Loucy (cell line): Measurements from ENCODE around the gene GGACT.

Source experiments
- H2AFZ ChIP-seq: fragments of 200-600 bp; sonication (generic); 2 replicates; pipeline ENCODE4 v1.6.0; 2016; ENCODE audit warnings: antibody characterized with exemption, mild to moderate bottlenecking, low read length, moderate library complexity
- H3F3A ChIP-seq: fragments of 200-600 bp; 2 replicates; pipeline ENCODE4 v1.6.0; 2016; ENCODE audit warnings: antibody characterized with exemption, low read depth, mild to moderate bottlenecking
- H3K27me3 ChIP-seq: fragments of 200-600 bp; sonication (generic); 2 replicates; pipeline ENCODE4 v1.6.1; 2014; ENCODE audit warnings: low read length, mild to moderate bottlenecking; ENCODE audit not compliant: insufficient read depth, poor library complexity, severe bottlenecking
- H3K36me3 ChIP-seq: fragments of 200-600 bp; sonication (generic); 2 replicates; pipeline ENCODE4 v1.6.1; 2016; ENCODE audit warnings: low read length; ENCODE audit not compliant: insufficient read depth
- H3K4me1 ChIP-seq: fragments of 200-600 bp; sonication (generic); 2 replicates; pipeline ENCODE4 v1.5.1; 2014; ENCODE audit warnings: low read length, mild to moderate bottlenecking; ENCODE audit not compliant: insufficient read depth, poor library complexity, severe bottlenecking
- H3K4me2 ChIP-seq: fragments of 200-600 bp; sonication (generic); 2 replicates; pipeline ENCODE4 v1.6.0; 2014; ENCODE audit warnings: antibody characterized with exemption, low read length, low read depth, mild to moderate bottlenecking; ENCODE audit not compliant: poor library complexity, severe bottlenecking
- H3K4me3 ChIP-seq: fragments of 200-600 bp; sonication (generic); 2 replicates; pipeline ENCODE4 v1.5.1; 2014; ENCODE audit warnings: low read length, mild to moderate bottlenecking, mixed read lengths; ENCODE audit not compliant: poor library complexity, severe bottlenecking
- H3K79me2 ChIP-seq: fragments of 200-600 bp; sonication (generic); 2 replicates; pipeline ENCODE4 v1.6.1; 2014; ENCODE audit warnings: low read length; ENCODE audit not compliant: insufficient read depth
- H3K9ac ChIP-seq: fragments of 200-600 bp; sonication (generic); 2 replicates; pipeline ENCODE4 v1.6.0; 2014; ENCODE audit warnings: mild to moderate bottlenecking, low read depth, low read length, moderate library complexity; ENCODE audit not compliant: poor library complexity, severe bottlenecking
- H3K9me2 ChIP-seq: fragments of 200-600 bp; sonication (generic); replicated peaks from 2 replicates; pipeline ENCODE4 v1.6.1; 2016; ENCODE audit warnings: low read depth, low read length, mixed read lengths
- H3K9me3 ChIP-seq: fragments of 200-600 bp; sonication (generic); 2 replicates; pipeline ENCODE4 v1.6.1; 2014; ENCODE audit warnings: mild to moderate bottlenecking, antibody characterized with exemption, low read length, low read depth; ENCODE audit not compliant: insufficient read depth
- H4K20me1 ChIP-seq: fragments of 200-600 bp; sonication (generic); 2 replicates; pipeline ENCODE4 v1.6.0; 2014; ENCODE audit warnings: antibody characterized with exemption, low read length, mild to moderate bottlenecking; ENCODE audit not compliant: insufficient read depth, poor library complexity, severe bottlenecking
- CTCF ChIP-seq: fragments of 200-600 bp; sonication (generic); conservative IDR thresholded peaks from 2 replicates; pipeline ENCODE4 v1.5.1; 2014; ENCODE audit warnings: mild to moderate bottlenecking, antibody characterized with exemption, low read length
- EZH2phosphoT487 ChIP-seq: fragments of 200-600 bp; IDR thresholded peaks from 2 replicates; pipeline ENCODE4 v1.6.1; 2018; ENCODE audit warnings: antibody characterized with exemption, mild to moderate bottlenecking, moderate library complexity, borderline replicate concordance

The GGACT gene

DNA sequence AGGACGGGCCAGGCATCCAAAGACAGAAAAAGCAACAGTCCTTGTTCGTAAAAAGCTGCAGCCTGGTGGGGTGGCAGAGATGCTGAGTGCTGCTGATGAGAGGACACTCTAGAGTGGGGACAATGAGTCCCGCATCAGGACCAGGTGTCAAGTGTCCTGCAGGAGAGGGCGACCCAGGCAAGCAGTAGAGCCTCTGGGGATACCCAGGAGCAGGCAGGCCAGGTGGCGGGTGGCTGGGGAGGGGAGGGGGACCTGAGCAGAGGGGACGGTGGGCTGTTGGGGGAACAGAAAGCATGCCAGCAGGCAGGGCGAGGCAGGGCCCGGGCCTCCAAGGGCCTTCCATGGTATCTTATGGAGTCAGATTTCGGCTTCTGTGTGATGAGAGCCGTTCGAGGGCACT lies 35.8 kb downstream of the GGACT start:
- Histone ChIP-seq H3K4me3 (no peak overlapping the region), H3K27me3 (no peaks in the 10 kb centered on the region), H3F3A (no peaks in the 10 kb centered on the region), H4K20me1 (no peaks in the 10 kb centered on the region), H3K9me2 (no peaks in the 10 kb centered on the region), H3K36me3 (no peaks in the 10 kb centered on the region), H2AFZ (no peak overlapping the region), H3K4me1 (no peaks in the 10 kb centered on the region), H3K9ac (no peak overlapping the region), H3K9me3 (no peaks in the 10 kb centered on the region), H3K4me2 (no peak overlapping the region), H3K79me2 (no peaks in the 10 kb centered on the region)
- TF ChIP-seq CTCF (no peak), EZH2phosphoT487 (no peak)

GRCh38 chr13:100549316-100549715 lies 39.3 kb downstream of the GGACT start:
- no peaks in the 10 kb centered on the region for H3K9me3 ChIP-seq
- H4K20me1 ChIP-seq: no peaks in the 10 kb centered on the region
- H3K4me1 ChIP-seq: no peaks in the 10 kb centered on the region
- H3K4me3 ChIP-seq: no peak overlapping the region
- H3K9ac ChIP-seq: no peak overlapping the region
- H3K27me3 ChIP-seq: no peaks in the 10 kb centered on the region
- no peak overlapping the region for H2AFZ ChIP-seq
- H3K79me2 ChIP-seq: no peaks in the 10 kb centered on the region
- no peaks in the 10 kb centered on the region for H3K36me3 ChIP-seq
- no peaks in the 10 kb centered on the region for H3F3A ChIP-seq
- H3K4me2 ChIP-seq: no peak overlapping the region
- no peaks in the 10 kb centered on the region for H3K9me2 ChIP-seq
- no peak for TF ChIP-seq CTCF
- TF ChIP-seq EZH2phosphoT487: no peak

DNA sequence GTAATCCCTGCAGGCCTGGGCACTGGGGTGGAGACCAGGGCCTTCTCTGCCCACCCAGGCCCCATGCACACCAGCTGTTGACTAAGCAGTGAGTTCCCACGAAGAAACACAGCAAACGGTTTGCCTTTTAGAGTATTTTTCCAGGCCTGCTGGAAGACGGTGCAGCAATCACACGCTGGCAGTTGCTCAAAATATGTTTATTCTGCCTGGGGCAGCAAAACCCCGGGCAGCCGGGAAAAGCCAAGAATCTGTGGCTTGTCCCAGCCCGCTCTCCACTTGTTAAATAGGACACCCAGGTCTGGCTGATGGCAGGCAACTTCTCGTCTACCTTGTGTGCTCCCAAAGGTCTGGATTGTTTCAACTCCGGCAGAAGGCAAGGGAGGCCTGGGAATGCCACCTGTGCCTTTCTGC lies 40.8 kb downstream of the GGACT start:
- H3K4me1 ChIP-seq: no peaks in the 10 kb centered on the region
- no peak overlapping the region for H3K4me2 ChIP-seq
- no peak overlapping the region for H3K9ac ChIP-seq
- no peaks in the 10 kb centered on the region for H3K9me3 ChIP-seq
- H3K36me3 ChIP-seq: no peaks in the 10 kb centered on the region
- H4K20me1 ChIP-seq: no peaks in the 10 kb centered on the region
- H3F3A ChIP-seq: no peaks in the 10 kb centered on the region
- H2AFZ ChIP-seq: no peak overlapping the region
- no peak overlapping the region for H3K4me3 ChIP-seq
- TF ChIP-seq CTCF: no peak
- no peak for TF ChIP-seq EZH2phosphoT487
- no peaks in the 10 kb centered on the region for H3K27me3 ChIP-seq
- no peaks in the 10 kb centered on the region for H3K9me2 ChIP-seq
- H3K79me2 ChIP-seq: no peaks in the 10 kb centered on the region
